Left renal pelvis (tissue), 4 donors: Measurements from ENCODE around the gene PPP4R1. TPM values are rescaled to one million over a fixed set of nuclear protein-coding genes. Genes with fewer than 3 reads are reported as not detected.
"Not testable (repeated sequence)": the region's sequence is repeated elsewhere in the genome, so short reads cannot be mapped to it uniquely, and the experiment has no call there.

Experiments used
- DNase-seq, 4 donors: peaks; one replicate each; pipeline ENCODE4 v3.0.0-alpha.2; 2013; ENCODE audit warnings: low read depth in 4 of 4, low spot score in 3 of 4
- polyA plus RNA-seq, 4 donors: library from polyadenylated mRNA; unstranded; fragments of 120-200 nt; gene quantifications; one replicate each; pipeline ENCODE4 v1.2.1, GENCODE V29; 2013; ENCODE audit not compliant: insufficient read length in 4 of 4

Gene PPP4R1
- polyA plus RNA-seq, 4 donors = 82.0 to 98.0 (median 93.1) TPM

- no peak for DNase-seq
Measured at GRCh38 chr18:9630444-9630843, 16.1 kb upstream of the PPP4R1 start.

- DNase-seq = no peak
Measured at GRCh38 chr18:9629709-9630108, 15.3 kb upstream of the PPP4R1 start.

GRCh38 chr18:9628984-9629383 lies 14.6 kb upstream of the PPP4R1 start:
- DNase-seq = no peak

- DNase-seq = no peak
Measured at GRCh38 chr18:9627642-9628041, 13.3 kb upstream of the PPP4R1 start.

GRCh38 chr18:9619990-9620389 lies 5.6 kb upstream of the PPP4R1 start:
- no peak for DNase-seq

- no peak for DNase-seq
Measured at GRCh38 chr18:9619545-9619944, 5.2 kb upstream of the PPP4R1 start.

GRCh38 chr18:9619056-9619455 lies 4.7 kb upstream of the PPP4R1 start:
- no peak for DNase-seq

GRCh38 chr18:9617006-9617542 lies 2.7 kb upstream of the PPP4R1 start:
- DNase-seq = no peak

- DNase-seq = no peak
Measured at GRCh38 chr18:9616049-9616448, 1.7 kb upstream of the PPP4R1 start.

GRCh38 chr18:9615280-9615797 lies 980 bp upstream of the PPP4R1 start:
- DNase-seq = no peak

GRCh38 chr18:9613550-9614400 lies 584 bp downstream of the PPP4R1 start:
- DNase-seq = peak in 2 of 4 donors; percentile 31 to 40

- no peak for DNase-seq
Measured at GRCh38 chr18:9612977-9613376, 1.4 kb downstream of the PPP4R1 start.

GRCh38 chr18:9612215-9612830 lies 2.0 kb downstream of the PPP4R1 start:
- DNase-seq = no peak

GRCh38 chr18:9609190-9609589 lies 5.2 kb downstream of the PPP4R1 start:
- DNase-seq = no peak

GRCh38 chr18:9608728-9609127 lies 5.6 kb downstream of the PPP4R1 start:
- DNase-seq = no peak

GRCh38 chr18:9608298-9608697 lies 6.1 kb downstream of the PPP4R1 start:
- no peak for DNase-seq

- DNase-seq = not testable (repeated sequence)
Measured at GRCh38 chr18:9607111-9607510, 7.2 kb downstream of the PPP4R1 start.

GRCh38 chr18:9606039-9606438 lies 8.3 kb downstream of the PPP4R1 start:
- no peak for DNase-seq

GRCh38 chr18:9604348-9604747 lies 10.0 kb downstream of the PPP4R1 start:
- DNase-seq = no peak

- DNase-seq = no peak
Measured at GRCh38 chr18:9599328-9599727, 15.0 kb downstream of the PPP4R1 start.

- DNase-seq = no peak
Measured at GRCh38 chr18:9597609-9598008, 16.8 kb downstream of the PPP4R1 start.
